ENCODE results near the gene SLC10A7. TPM values are rescaled to one million over a fixed set of nuclear protein-coding genes. Genes with fewer than 3 reads are reported as not detected.

Gene SLC10A7
- total RNA-seq, 8 experiments from 2014 or later: 4.8 to 11.6 (median 9.3) TPM

DNA sequence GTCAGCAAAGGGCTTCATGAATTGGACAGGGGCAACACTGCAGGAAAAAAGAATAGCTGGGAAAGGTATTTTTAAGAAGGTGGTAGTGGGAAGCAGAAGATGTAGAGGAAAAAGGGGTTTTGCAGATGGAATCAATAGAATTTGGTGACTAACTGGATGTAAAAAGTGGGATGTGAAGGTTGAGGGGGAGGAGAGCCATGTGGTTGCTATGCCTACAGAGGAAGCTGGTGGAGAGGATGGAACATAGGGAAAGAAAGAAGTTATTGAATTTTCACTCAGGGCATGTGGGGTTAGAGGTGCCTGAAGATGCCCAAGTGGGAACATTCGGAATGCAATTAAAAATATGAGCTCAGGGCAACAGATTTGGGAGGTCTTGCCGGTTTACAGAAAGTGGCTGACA lies 274.4 kb downstream of the SLC10A7 start:
- no peak overlapping the region for H3K27ac ChIP-seq
- in situ Hi-C loops (cut with MboI; ENCODE audit: low pct_unique_long_range_greater_than_20kb in 2 of 9, low sequenced_read_pairs in 9 of 9, unreplicated experiment in 9 of 9): no loop called here
- no peak for ATAC-seq (replicated peaks in 6 of 8)
- H3K4me3 ChIP-seq: no peak overlapping the region
- H3K4me1 ChIP-seq (replicated peaks in 1 of 2): peaks cover 0 to 2% of the 10 kb centered on the region in 2 donors
- 38 to 100% (median 70%) methylated on average over 1 to 2 of the region's 2 CpGs; no CpG with 5 or more reads in 1 of the 10 experiments for WGBS, 10 experiments

DNA sequence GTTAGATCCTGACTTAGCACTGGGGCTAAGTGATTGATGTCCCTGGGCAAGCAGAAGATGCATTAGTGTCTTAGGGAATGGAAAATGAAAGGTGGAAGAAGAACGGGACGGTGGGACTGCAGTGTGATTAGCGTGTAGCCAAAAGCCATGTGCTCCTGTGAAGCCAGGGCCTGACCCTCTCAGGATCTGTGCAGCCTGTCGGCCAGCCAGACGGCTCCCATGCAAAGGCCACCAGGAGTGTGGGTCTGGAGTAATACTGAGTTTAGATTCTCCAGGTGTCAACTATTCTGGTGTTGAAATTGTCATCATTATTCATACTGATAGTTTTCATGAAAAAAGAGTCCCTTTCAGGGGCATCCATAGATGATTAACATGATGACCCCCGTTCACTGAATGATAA lies 275.4 kb downstream of the SLC10A7 start:
- H3K4me3 ChIP-seq: no peak overlapping the region
- no peak for ATAC-seq (replicated peaks in 6 of 8)
- in situ Hi-C loops (cut with MboI; ENCODE audit: low pct_unique_long_range_greater_than_20kb in 2 of 9, low sequenced_read_pairs in 9 of 9, unreplicated experiment in 9 of 9): no loop called here
- H3K4me1 ChIP-seq (replicated peaks in 1 of 2): peaks cover 0 to 9% of the 10 kb centered on the region in 2 donors
- WGBS, 10 experiments: 46 to 80% (median 71%) methylated on average over 1 to 5 of the region's 6 CpGs; no CpG with 5 or more reads in 6 of the 10 experiments
- no peak overlapping the region for H3K27ac ChIP-seq

DNA sequence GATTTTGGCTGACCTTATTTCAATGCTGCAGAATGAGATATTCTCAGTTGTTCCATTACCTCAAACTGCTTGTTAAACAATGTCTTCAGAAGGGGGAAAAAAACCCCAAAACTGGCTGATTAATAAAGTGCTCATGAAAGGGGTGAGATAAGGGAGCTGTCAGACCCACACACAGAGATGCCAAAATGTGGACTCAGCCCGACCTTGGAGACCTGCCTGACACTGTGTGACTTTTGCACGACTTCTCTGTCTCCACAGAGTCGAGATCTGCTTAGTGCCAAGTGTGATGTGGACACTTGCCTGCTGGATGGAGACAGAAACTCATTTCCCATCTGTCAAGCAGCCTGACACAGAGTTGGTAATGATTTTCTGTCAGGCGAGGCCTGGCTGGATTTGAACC lies 275.9 kb downstream of the SLC10A7 start:
- Histone ChIP-seq H3K27ac (no peak overlapping the region), H3K4me3 (no peak overlapping the region), H3K4me1 (replicated peaks in 1 of 2) (peaks cover 0 to 11% of the 10 kb centered on the region in 2 donors)
- ATAC-seq (replicated peaks in 6 of 8): no peak
- WGBS, 10 experiments: 6 to 100% (median 77%) methylated on average over 1 to 4 of the region's 4 CpGs; no CpG with 5 or more reads in 3 of the 10 experiments
- in situ Hi-C loops (cut with MboI; ENCODE audit: low pct_unique_long_range_greater_than_20kb in 2 of 9, low sequenced_read_pairs in 9 of 9, unreplicated experiment in 9 of 9): no loop called here

DNA sequence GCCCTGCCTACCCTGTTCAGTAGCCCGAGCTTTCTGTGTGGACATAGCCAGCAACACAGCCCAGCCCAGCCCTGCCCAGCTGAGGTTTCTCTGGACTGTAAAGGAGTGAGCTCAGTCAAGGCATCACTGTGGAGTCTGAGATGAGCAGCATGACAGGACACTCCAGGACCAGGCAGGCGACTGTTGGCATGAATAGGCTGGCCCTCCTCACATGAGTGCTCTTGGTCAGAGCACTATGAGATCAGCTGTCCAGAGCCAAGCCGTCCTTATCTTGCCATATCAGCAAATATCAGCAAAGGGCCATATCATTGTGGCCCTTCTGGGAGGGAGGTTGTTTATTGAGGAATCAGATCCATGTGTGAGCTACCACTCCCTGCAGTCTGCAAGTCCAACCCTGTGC lies 276.5 kb downstream of the SLC10A7 start:
- WGBS, 10 experiments: 20 to 80% (median 63%) methylated on average over 1 to 2 of the region's 3 CpGs; no CpG with 5 or more reads in 4 of the 10 experiments
- H3K27ac ChIP-seq: no peak overlapping the region

DNA sequence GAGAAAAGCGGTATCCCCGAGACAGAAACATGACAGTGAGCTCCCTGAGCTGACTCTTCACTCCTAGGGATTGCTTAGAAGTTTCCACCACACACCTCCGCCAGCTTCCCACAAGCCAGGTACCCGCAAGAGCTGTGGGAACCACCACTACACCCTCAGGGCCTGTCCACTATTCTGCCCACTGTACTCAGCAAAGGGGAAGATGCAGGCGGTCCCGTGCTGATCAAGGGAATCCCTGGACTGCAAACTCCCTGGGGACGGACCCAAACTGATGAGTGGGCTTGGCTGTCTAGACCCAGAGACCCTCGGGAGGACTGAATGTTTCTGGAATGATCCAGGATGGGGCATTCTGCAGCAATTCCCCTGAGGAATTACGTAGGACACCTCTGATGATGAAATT lies 277.2 kb downstream of the SLC10A7 start:
- in situ Hi-C loops (cut with MboI; ENCODE audit: low pct_unique_long_range_greater_than_20kb in 2 of 9, low sequenced_read_pairs in 9 of 9, unreplicated experiment in 9 of 9): no loop called here
- no peak overlapping the region for H3K27ac ChIP-seq
- H3K4me3 ChIP-seq: no peak overlapping the region
- 79 to 100% (median 100%) methylated on average over 1 to 3 of the region's 9 CpGs; no CpG with 5 or more reads in 7 of the 10 experiments for WGBS, 10 experiments
- no peak for ATAC-seq (replicated peaks in 6 of 8)
- H3K4me1 ChIP-seq (replicated peaks in 1 of 2): peaks cover 0 to 11% of the 10 kb centered on the region in 2 donors

More for the DNA sequence above, 276.5 kb downstream of the SLC10A7 start:
- H3K4me1 ChIP-seq (replicated peaks in 1 of 2): peaks cover 0 to 11% of the 10 kb centered on the region in 2 donors
- no peak overlapping the region for H3K4me3 ChIP-seq
- peak in 4 of 8 experiments; percentile 23 to 58 (median 32) for ATAC-seq (replicated peaks in 6 of 8)
- in situ Hi-C loops (cut with MboI; ENCODE audit: low pct_unique_long_range_greater_than_20kb in 2 of 9, low sequenced_read_pairs in 9 of 9, unreplicated experiment in 9 of 9): no loop called here

DNA sequence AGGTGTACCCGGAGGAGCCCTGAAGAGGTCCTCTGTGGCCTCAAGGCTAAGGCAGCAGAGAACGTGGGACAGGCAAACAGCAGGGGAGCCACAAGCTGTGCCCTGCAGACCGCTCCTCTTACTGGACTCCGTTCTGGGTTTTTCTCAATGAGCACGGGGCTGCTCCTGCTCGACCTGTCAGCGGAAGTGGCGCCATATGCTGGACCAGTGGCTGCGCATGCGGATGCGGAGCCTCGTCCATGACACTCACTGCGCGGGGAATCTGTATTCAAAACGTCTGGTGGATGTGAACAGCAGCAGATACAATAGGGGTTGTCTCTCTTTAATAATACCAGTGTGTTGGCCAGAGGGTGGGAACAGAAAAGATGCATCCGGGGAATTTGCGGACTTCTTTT lies 277.9 kb downstream of the SLC10A7 start:
- Histone ChIP-seq H3K4me3 (no peak overlapping the region), H3K27ac (no peak overlapping the region), H3K4me1 (replicated peaks in 1 of 2) (peaks cover 0 to 11% of the 10 kb centered on the region in 2 donors)
- in situ Hi-C loops (cut with MboI; ENCODE audit: low pct_unique_long_range_greater_than_20kb in 2 of 9, low sequenced_read_pairs in 9 of 9, unreplicated experiment in 9 of 9): no loop called here
- 0 to 100% (median 94%) methylated on average over 1 to 10 of the region's 17 CpGs; no CpG with 5 or more reads in 3 of the 10 experiments for WGBS, 10 experiments
- no peak for ATAC-seq (replicated peaks in 6 of 8)

DNA sequence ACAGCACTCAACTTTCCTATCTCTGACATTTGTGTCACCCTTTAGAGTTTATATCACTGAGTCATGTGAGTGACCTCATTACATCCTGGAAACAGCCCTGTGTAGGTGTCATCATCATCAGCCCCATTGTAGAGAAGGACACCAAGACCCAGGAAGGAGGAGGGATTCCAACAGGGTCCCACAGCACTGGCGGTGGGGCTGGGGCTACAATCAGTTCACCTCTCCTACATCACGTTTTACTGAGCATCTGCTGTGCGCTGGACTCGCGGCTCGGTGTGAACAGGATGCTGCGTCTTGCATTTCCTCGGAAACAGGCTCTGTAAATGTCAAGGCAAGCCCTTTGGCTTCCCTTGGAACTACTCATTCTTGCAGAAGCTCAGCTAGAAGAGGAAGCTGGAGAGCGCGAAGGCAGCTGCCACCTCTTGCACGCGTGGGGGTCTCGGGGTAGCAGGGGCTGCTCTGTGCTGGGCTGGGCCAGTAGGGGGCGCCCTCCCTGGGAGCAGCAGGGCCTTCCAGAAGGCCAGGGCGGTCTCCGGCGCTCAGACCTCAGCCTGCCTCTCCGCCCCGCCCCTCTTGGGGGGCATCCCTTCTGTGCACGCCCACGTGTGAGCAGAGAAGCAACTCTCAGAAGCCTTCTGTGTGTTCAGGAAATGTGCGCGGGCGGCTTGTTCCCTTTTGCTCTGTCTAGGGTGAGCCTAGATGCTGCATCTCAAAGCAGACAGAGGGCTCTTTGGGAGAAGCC lies 278.4 kb downstream of the SLC10A7 start:
- ATAC-seq (replicated peaks in 6 of 8): no peak

DNA sequence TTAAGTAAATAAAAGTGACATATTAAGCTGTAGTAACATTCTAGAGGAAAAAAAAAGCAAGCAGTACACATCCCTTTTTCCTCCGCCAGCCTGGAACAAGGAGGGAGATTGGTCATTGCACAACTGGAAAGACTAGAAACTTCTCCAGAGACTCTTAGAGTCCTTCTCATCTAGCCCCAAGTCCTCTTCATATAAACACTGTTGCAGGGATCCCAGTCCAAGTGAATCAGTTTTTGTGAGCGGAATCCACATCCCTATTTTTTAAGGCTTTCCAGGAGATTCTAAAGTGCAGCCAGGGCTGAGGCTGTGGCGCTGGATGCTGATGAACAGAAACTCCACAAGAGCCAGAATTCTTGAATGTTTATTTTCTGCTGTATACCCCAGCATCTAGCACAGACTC lies 283.6 kb downstream of the SLC10A7 start:
- in situ Hi-C loops (cut with MboI; ENCODE audit: low pct_unique_long_range_greater_than_20kb in 2 of 9, low sequenced_read_pairs in 9 of 9, unreplicated experiment in 9 of 9): no loop called here
- peaks cover 15 to 22% of the 10 kb centered on the region in 2 donors for H3K4me1 ChIP-seq (replicated peaks in 1 of 2)
- no peak overlapping the region for H3K27ac ChIP-seq
- H3K4me3 ChIP-seq: no peak overlapping the region
- 70 to 100% (median 100%) methylated on average over 1 to 3 of the region's 3 CpGs; no CpG with 5 or more reads in 1 of the 10 experiments for WGBS, 10 experiments
- ATAC-seq (replicated peaks in 6 of 8): no peak

More for the DNA sequence above, 278.4 kb downstream of the SLC10A7 start:
- peaks cover 0 to 11% of the 10 kb centered on the region in 2 donors for H3K4me1 ChIP-seq (replicated peaks in 1 of 2)
- no peak overlapping the region for H3K4me3 ChIP-seq
- no peak overlapping the region for H3K27ac ChIP-seq
- in situ Hi-C loops (cut with MboI; ENCODE audit: low pct_unique_long_range_greater_than_20kb in 2 of 9, low sequenced_read_pairs in 9 of 9, unreplicated experiment in 9 of 9): no loop called here
- 84 to 100% (median 100%) methylated on average over 1 to 10 of the region's 24 CpGs for WGBS, 10 experiments

DNA sequence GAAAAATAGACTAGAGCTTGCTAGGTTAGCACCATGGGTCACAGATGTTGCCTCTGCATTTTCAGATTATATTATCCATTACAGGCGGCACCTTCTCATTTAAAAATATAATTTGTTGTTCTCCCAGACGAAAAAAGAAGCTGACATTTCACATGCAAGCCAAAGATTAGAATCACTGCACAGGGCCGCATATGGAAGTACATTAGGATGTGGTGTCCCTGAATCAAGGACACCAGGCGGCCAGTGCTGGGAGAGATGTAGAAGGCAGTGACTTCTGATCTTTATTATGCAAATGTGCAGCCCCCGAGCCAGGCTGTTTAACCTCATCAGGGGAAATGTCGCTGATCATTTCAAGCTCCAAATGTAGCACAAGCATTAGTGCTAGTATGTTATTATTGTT lies 284.6 kb downstream of the SLC10A7 start:
- Histone ChIP-seq H3K27ac (peak overlapping the region in 1 of 2 donors; percentile 61), H3K4me1 (replicated peaks in 1 of 2) (peaks cover 15 to 18% of the 10 kb centered on the region in 2 donors), H3K4me3 (no peak overlapping the region)
- in situ Hi-C loops (cut with MboI; ENCODE audit: low pct_unique_long_range_greater_than_20kb in 2 of 9, low sequenced_read_pairs in 9 of 9, unreplicated experiment in 9 of 9): no loop called here
- 20 to 100% (median 38%) methylated on average over 1 to 6 of the region's 6 CpGs; no CpG with 5 or more reads in 1 of the 10 experiments for WGBS, 10 experiments
- ATAC-seq (replicated peaks in 6 of 8): peak in 5 of 8 experiments; percentile 42 to 85 (median 73)

DNA sequence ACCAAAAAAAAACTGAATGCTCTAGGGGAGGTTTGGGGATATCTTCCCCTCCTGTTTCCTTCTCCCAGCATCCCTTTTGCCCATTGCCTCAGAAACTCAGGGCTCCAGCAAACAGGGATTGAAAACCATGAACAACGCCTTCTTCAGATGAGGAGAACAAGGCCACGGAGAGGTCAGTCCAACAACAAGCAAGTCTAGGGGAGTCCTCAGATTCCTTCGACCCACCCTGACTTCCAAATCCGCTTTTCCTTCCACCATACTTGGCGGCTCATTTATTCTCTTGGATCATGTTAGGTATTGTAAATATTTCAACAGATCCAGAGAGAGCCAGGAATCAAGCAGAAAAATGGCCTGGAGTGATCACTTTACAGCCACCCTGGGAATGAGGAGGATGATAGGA lies 285.5 kb downstream of the SLC10A7 start:
- no peak for ATAC-seq (replicated peaks in 6 of 8)
- H3K4me3 ChIP-seq: no peak overlapping the region
- WGBS, 10 experiments: 50 to 87% (median 76%) methylated on average over 2 to 5 of the region's 5 CpGs; no CpG with 5 or more reads in 2 of the 10 experiments
- H3K4me1 ChIP-seq (replicated peaks in 1 of 2): peaks cover 11 to 15% of the 10 kb centered on the region in 2 donors
- in situ Hi-C loops (cut with MboI; ENCODE audit: low pct_unique_long_range_greater_than_20kb in 2 of 9, low sequenced_read_pairs in 9 of 9, unreplicated experiment in 9 of 9): no loop called here
- no peak overlapping the region for H3K27ac ChIP-seq

DNA sequence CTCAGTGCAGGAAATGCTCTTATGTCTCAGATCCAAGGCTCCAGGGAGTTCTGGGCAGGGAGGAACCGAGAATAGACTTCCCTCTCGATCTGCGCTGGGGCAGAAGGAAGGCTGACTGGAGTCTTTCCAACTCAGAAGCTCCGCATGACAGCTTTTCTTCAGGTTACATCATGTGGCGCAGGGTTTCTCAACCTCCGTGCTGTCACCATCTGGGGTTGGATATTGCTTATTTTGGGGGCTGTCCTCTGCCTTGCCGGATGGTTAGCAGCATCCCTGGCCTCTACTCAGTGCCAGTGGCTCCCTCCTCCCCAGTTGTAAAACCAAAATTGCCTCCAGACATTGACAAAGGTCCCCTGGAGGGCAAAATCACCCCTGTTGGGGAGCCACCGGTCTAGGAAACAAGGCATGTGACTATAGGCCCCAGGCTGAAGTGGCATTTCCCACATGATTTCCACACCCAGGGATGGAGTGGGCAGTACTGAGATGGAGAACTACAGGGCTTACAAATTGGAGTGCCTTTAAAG lies 286.0 kb downstream of the SLC10A7 start:
- peaks cover 11 to 15% of the 10 kb centered on the region in 2 donors for H3K4me1 ChIP-seq (replicated peaks in 1 of 2)
- no peak overlapping the region for H3K27ac ChIP-seq
- ATAC-seq (replicated peaks in 6 of 8): no peak
- 60 to 100% (median 99%) methylated on average over 1 to 6 of the region's 8 CpGs; no CpG with 5 or more reads in 2 of the 10 experiments for WGBS, 10 experiments
- H3K4me3 ChIP-seq: no peak overlapping the region
- in situ Hi-C loops (cut with MboI; ENCODE audit: low pct_unique_long_range_greater_than_20kb in 2 of 9, low sequenced_read_pairs in 9 of 9, unreplicated experiment in 9 of 9): no loop called here

DNA sequence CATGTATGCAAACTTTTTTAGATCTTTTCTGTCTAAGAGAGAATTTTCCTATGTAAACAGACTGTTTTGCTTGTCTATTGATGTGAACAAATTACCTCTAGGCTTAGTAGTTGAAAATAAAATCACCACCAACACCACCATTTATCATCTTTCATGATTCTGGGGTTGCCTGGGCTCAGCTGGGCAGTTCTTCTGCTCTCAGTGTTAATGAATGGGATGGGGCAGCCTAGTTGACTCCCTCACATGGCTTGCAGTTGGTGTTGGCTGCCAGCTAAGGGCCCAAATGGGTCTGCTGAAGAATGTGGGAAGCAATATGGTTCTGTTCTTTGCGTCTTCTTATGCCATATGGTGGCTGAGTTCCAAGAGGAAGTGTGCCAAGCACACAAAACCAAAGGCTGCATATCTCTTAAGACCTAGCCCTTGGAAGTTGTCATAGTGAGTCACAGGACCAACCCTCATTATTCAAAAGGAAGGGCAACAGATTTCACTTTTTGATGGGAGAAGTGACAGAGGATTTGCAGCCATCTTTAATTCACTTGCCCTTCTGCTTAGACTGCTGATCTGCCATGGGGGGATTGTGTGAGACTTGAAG lies 289.5 kb downstream of the SLC10A7 start:
- no peak for ATAC-seq (replicated peaks in 6 of 8)
- WGBS, 10 experiments: 17 to 100% (median 83%) methylated on average over 1 of the region's 1 CpG; no CpG with 5 or more reads in 3 of the 10 experiments
- no peak overlapping the region for H3K4me3 ChIP-seq
- peaks cover 6 to 10% of the 10 kb centered on the region in 2 donors for H3K4me1 ChIP-seq (replicated peaks in 1 of 2)
- in situ Hi-C loops (cut with MboI; ENCODE audit: low pct_unique_long_range_greater_than_20kb in 2 of 9, low sequenced_read_pairs in 9 of 9, unreplicated experiment in 9 of 9): no loop called here
- no peak overlapping the region for H3K27ac ChIP-seq

DNA sequence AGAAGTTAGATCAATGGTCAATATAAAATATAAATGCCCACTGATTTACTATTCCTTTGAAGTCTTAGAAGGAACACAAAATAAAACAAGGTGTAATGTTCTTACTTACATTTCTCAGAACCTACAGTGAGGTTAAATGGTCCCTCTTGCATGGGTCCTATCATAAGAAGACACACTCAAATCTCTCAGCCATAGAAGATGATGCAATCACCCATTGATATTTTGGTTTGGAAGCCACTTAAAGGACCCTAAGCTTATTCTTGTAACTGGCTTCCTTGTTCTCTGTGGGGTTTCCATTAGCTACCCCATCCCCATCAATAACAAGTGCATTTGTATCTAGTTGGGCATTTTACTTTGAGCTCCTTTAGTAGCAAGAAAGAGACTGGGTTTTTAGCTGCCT lies 292.3 kb downstream of the SLC10A7 start:
- no peak for ATAC-seq (replicated peaks in 6 of 8)
- Histone ChIP-seq H3K4me3 (no peak overlapping the region), H3K27ac (no peak overlapping the region), H3K4me1 (replicated peaks in 1 of 2) (no peaks in the 10 kb centered on the region)
- in situ Hi-C loops (cut with MboI; ENCODE audit: low pct_unique_long_range_greater_than_20kb in 2 of 9, low sequenced_read_pairs in 9 of 9, unreplicated experiment in 9 of 9): no loop called here
